ENCODE results near the gene SPAG6. TPM values are rescaled to one million over a fixed set of nuclear protein-coding genes. Genes with fewer than 3 reads are reported as not detected.

Gene SPAG6
- under 1 TPM in 1 of 4 donors, not detected in 3; 0.19 TPM for total RNA-seq

DNA sequence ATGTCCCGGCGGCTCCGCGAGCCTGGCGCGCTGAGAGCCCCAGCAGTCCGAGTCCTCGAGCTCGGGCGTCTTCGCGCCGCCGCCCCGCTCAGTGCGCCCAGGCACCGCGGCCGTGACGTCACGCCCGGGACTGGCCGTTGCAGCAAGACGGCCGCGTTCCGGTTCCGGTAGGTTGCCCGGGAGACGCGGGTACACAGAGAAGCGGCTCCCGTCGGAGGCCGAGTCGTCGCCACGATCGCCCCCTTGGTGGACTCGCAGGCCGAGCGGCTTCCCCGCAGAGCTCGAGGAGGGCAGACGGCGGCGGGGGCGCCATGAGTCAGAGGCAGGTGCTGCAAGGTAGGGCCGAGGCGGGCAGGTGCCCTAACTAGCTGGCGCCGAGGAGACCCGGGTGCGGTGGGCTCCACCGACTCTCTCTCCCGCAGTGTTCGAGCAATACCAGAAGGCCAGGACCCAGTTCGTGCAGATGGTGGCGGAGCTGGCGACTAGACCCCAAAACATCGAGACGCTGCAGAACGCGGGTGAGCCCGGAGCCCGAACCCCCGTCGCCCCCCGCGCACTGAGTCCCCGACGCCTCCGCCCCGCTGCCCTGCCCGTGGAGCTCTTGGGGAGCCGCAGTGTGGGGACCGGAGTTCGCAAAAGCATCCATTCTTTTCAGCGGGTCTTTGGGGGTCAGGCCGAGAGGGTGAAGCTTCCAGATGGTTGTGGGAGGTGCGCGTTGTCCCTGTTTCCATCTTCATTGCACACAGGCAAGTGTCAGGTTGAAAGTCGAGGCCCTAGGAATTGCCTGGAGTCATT lies at the start of gene SPAG6:
TSS of gene SPAG6 (plus strand) at position 196 of the 795 bp plus-strand sequence. CDS start at position 312, 116 bp downstream.
- Histone ChIP-seq H3K4me3 (peak within 1 kb of the TSS in 2 of 4 donors; percentile 32 to 46), H3K36me3 (no peaks in the 10 kb centered on the region), H3K27me3 (peaks cover 14 to 87% (median 42%) of the 10 kb centered on the region in 4 donors), H3K9me3 (peaks cover 0 to 4% (median 0%) of the 10 kb centered on the region in 3 donors), H3K4me1 (peaks cover 0 to 21% (median 8%) of the 10 kb centered on the region in 3 donors), H3K27ac (no peak within 1 kb of the TSS)
- WGBS, 2 donors: 13% methylated on average over 16 of the region's 83 CpGs; no CpG with 5 or more reads in 1 of the 2 donors
- no peak for TF ChIP-seq POLR2A (IDR thresholded peaks at IDR 0.05)
- TF ChIP-seq, protein P1, sequence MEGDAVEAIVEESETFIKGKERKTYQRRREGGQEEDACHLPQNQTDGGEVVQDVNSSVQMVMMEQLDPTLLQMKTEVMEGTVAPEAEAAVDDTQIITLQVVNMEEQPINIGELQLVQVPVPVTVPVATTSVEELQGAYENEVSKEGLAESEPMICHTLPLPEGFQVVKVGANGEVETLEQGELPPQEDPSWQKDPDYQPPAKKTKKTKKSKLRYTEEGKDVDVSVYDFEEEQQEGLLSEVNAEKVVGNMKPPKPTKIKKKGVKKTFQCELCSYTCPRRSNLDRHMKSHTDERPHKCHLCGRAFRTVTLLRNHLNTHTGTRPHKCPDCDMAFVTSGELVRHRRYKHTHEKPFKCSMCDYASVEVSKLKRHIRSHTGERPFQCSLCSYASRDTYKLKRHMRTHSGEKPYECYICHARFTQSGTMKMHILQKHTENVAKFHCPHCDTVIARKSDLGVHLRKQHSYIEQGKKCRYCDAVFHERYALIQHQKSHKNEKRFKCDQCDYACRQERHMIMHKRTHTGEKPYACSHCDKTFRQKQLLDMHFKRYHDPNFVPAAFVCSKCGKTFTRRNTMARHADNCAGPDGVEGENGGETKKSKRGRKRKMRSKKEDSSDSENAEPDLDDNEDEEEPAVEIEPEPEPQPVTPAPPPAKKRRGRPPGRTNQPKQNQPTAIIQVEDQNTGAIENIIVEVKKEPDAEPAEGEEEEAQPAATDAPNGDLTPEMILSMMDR (IDR thresholded peaks at IDR 0.05): no peak
- intact Hi-C loops (cut with DNase I): no loop called here
- no peak for DNase-seq

DNA sequence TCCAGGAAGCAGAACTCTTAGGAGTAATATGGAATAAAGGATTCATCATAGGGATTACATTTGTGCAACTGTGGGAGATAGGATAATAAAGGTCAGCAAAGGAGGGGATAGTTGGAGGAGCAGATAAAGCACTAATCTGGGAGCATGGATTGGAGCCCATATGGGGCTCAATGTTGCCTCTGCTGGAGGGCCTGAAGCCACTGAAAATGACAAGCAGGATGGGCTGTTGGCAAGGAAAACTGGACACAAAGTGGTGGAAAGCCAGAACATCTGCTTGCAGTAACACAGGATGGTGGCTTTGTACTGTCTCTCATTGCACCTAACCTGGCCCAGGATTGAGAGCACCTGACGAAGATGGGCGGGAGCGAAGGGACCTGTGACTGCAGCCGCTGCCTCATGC lies 44.1 kb upstream of the SPAG6 start:
- H3K27me3 ChIP-seq: no peaks in the 10 kb centered on the region
- DNase-seq: no peak
- H3K4me1 ChIP-seq: no peaks in the 10 kb centered on the region
- no peaks in the 10 kb centered on the region for H3K9me3 ChIP-seq
- WGBS, 2 donors: 92 to 96% methylated on average over 4 of the region's 4 CpGs
- no peak overlapping the region for H3K4me3 ChIP-seq
- no peak overlapping the region for H3K27ac ChIP-seq
- intact Hi-C loops (cut with DNase I): no loop called here
- no peaks in the 10 kb centered on the region for H3K36me3 ChIP-seq
- TF ChIP-seq, protein P1 (IDR thresholded peaks at IDR 0.05): no peak
- TF ChIP-seq POLR2A (IDR thresholded peaks at IDR 0.05): no peak

DNA sequence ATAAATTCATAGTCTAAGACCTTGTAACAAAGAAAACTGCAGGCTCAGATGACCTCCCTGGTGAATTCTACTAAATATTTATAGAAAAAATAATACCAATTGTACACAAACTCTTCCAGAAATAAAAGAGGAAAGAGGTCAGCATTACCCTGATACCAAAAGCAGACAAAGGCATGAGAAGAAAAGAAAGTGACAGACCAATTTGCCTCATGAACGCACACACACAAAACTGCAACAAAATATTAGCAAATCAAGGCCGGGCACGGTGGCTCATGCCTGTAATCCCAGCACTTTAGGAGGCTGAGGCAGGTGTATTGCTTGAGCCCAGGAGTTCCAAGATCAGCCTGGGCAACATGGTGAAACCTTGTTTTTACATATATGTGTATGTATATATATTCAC lies 41.8 kb upstream of the SPAG6 start:
- no peak for DNase-seq
- H3K9me3 ChIP-seq: no peaks in the 10 kb centered on the region
- TF ChIP-seq, protein P1 (IDR thresholded peaks at IDR 0.05): no peak
- TF ChIP-seq POLR2A (IDR thresholded peaks at IDR 0.05): no peak
- no peak overlapping the region for H3K4me3 ChIP-seq
- H3K36me3 ChIP-seq: no peaks in the 10 kb centered on the region
- H3K27ac ChIP-seq: no peak overlapping the region
- H3K27me3 ChIP-seq: no peaks in the 10 kb centered on the region
- H3K4me1 ChIP-seq: no peaks in the 10 kb centered on the region
- 87 to 91% methylated on average over 3 of the region's 3 CpGs for WGBS, 2 donors
- intact Hi-C loops (cut with DNase I): no loop called here

DNA sequence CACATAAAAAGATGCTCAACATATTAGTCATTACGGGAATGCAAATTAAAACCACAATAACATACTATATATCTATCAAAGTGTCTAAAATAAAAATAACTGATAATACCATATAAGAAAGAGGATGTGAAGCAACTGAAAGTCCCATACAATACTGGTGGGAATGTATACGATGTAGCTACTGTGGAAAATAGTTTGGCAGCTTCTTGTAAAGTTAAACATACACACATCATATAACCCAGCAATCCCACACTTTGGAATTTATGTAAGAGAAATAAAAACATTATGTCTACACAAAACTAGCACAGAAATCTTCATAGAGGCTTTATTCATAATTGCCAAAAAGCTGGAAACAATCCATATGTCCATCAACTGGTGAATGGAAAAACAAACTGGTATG lies 39.6 kb upstream of the SPAG6 start:
- 70 to 76% methylated on average over 2 of the region's 2 CpGs for WGBS, 2 donors
- H3K36me3 ChIP-seq: no peaks in the 10 kb centered on the region
- no peaks in the 10 kb centered on the region for H3K4me1 ChIP-seq
- H3K4me3 ChIP-seq: no peak overlapping the region
- H3K27me3 ChIP-seq: no peaks in the 10 kb centered on the region
- no peaks in the 10 kb centered on the region for H3K9me3 ChIP-seq
- intact Hi-C loops (cut with DNase I): no loop called here
- no peak overlapping the region for H3K27ac ChIP-seq
- DNase-seq: no peak
- TF ChIP-seq, protein P1 (IDR thresholded peaks at IDR 0.05): no peak

DNA sequence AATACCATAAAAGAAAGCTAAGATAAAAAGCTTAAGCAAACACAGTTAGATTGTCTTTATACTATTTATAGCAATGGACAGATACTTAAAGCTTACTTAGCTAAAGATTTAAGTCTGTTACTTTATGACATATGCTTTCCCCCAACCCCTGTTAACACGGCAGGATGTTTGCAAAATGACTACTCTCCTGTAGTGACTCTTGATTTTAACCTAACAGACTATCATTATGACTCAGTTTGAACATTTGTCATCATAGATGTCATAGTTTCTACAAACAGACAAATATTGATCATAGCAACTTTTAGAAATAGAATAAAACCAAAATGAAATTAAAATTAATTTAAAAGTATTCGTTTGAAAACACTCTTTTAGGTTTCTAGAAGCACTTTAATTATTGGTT lies 36.9 kb upstream of the SPAG6 start:
- no peak for DNase-seq
- WGBS, 2 donors: 57 to 60% methylated on average over 2 of the region's 2 CpGs
- TF ChIP-seq, protein P1 (IDR thresholded peaks at IDR 0.05): no peak
- TF ChIP-seq POLR2A (IDR thresholded peaks at IDR 0.05): no peak
- H3K27me3 ChIP-seq: no peaks in the 10 kb centered on the region
- H3K27ac ChIP-seq: no peak overlapping the region
- intact Hi-C loops (cut with DNase I): no loop called here
- H3K4me1 ChIP-seq: no peaks in the 10 kb centered on the region
- H3K36me3 ChIP-seq: no peaks in the 10 kb centered on the region
- H3K4me3 ChIP-seq: no peak overlapping the region
- H3K9me3 ChIP-seq: no peaks in the 10 kb centered on the region

All from esophagus squamous epithelium (tissue), 5 donors.